GM21381 (cell line): ENCODE measurements around the gene CTNNA3.

Source experiments
- ATAC-seq: cut with Tn5 transposase; IDR thresholded peaks from one replicate; pipeline ENCODE4 v1.9.1; 2021; ENCODE audit warnings: mild to moderate bottlenecking, moderate library complexity; ENCODE audit not compliant: unreplicated experiment

Gene CTNNA3

DNA sequence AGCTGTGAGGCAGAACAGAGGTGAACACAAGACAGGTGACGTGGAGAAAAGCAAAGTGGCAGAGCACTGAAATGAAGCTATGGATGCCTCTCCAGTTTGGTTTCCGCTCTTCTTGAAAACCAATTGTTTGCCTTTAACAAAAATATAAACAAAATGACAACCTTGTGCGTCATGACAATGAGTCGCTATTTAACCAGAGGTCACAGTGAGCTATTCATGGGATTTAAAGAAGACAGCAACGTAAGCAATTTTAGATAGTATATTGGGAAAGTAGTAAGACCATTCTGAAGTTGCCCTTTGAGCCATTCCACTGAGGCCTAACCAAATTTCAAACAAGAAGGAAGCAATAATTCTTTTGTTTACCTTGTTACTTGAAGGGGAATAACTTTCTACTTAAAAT is 785.3 kb downstream of the CTNNA3 start:
- no peak for ATAC-seq

DNA sequence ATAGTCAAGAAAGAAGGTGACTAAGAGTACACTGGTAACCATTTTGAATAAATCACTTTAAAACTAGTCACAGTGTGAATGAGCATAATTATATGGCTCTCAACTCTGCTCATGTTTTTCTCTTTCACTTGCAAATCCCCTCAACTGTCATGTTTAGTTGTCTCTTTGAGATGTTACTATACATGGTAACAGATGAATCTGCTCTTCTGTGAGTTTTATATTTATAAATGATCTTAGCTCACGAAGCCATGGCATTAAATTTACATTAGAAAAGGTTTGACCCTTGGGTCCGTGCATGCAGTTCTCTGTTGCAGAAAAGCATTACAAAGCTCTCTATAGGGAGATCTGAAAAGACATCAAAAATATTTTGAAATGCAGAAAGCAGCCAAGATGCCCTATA is 803.1 kb downstream of the CTNNA3 start:
- no peak for ATAC-seq

DNA sequence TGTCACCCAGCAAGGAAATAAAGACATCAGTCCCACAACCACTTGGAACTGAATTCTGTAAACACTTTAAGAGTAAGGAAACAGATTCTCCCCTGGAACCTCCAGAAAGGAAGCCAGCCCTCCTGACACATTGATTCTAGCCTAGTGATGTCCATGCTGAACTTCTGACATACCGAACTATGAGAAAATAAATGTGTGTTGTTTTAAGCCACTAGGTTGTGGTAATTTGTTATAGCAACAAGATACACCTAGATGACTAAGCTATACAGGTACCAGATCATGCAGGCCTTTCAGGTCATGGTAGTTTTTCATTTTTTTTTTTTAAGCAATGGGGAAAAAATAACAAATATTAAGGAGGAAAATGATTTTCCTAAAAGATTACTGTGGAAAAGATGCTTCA is 807.8 kb downstream of the CTNNA3 start:
- ATAC-seq = no peak

DNA sequence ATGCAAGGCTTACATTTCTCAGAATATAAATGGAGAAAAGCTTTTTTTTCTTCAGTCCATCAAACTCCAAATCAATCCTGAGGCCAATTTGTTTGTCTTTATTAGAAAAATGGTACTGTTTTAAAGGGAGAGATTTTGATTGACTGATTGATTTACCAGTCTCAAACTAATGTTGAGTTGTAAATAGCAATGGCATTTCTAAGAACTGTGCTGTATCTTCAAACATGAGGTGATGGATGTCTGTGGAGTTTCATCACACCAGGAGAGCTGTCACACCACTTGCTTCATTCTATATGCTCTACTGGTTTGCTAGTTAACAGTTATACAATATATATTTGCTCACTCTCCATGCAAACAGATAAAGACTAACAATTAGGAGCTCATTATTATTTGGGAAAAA is 809.1 kb downstream of the CTNNA3 start:
- no peak for ATAC-seq

DNA sequence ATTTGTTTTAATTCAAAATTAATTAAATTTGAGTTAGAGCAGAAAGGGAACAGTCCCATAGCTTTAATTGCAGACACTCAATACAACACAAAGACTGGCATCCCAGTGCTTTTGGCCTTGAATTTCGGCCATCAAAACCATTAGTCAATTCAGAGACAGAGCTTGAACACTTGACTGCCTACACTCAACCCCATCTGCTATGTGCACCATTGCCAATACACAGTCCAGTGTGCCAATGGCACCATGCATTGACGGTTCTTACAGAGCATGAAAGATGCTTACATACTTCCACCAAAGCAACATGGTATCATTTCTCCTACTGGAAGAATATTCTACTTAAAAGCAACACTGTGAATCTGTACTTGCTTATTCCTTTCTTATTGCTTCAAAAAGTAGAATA is 813.7 kb downstream of the CTNNA3 start:
- ATAC-seq = no peak

DNA sequence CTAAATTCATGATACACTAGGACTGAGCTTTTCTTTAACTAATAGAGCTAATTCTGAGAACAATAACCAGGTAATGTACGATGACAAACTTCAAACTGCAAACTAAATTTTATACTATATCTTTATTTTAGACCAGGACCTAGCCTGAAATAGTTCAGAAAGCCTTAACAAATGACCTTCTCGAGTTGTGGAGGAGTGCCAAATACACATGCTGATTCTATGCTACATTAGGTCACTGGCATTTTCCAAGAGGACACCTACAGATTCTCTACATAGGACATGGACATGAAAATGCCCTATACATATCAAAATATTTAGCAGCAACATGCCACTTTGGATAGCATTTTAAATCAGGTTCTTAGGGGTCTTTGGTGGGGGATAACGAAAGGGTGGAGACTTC is 814.2 kb downstream of the CTNNA3 start:
- no peak for ATAC-seq

DNA sequence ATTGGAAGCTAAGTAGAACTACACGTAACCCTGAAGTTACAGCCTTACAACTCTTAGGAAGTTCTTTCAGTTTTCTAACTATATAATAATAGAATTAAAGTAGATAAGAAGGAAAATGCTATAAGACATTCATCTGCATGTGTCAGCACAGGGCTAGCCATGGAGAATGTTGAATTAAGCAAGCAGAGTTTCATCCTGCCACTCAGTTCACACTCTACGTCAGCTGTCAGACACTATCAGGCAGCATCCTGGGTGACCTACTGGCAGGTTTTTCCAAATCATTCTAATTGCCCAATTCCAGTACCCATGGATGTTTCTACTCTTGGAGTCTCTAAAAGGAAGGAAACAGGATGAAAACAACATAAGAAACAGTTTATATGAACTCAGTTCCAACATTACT is 815.2 kb downstream of the CTNNA3 start:
- ATAC-seq = no peak

DNA sequence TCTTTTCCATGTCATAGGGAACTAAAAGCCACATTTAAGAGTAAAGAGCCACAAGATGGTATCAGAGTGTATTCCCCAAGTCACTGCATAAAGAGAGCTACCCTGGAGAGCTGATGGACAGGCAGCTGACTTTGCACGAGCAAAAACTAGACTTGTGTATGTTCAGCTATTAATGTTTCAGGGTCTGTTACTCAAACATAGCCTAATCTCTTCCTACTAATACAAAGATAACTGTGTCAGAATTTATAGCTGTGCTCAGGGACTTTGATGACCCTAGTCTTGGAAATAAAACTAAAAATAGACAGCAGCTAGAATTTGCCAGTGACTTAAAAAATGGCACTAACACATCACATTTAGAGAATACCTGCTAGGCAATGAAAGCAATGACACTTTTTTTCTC is 815.7 kb downstream of the CTNNA3 start:
- no peak for ATAC-seq

DNA sequence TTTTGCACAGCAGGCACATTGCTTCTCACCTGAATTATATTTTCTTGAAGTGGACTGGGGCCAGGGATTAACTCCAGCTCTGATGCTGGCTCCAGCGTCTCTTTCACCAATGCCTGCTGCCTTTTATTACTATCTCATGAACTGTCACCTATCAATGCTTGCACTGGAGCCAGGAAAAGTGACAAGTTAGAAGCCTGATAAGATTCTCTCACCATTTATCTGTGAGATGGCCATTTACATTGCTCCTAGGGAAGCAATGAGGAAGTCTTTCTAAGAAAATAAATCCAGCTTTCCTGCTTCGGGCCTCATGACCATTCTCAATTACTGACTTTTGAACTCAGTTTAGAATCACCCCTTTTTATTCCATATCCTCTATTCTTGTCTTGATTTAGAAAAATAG is 818.6 kb downstream of the CTNNA3 start:
- ATAC-seq = no peak

DNA sequence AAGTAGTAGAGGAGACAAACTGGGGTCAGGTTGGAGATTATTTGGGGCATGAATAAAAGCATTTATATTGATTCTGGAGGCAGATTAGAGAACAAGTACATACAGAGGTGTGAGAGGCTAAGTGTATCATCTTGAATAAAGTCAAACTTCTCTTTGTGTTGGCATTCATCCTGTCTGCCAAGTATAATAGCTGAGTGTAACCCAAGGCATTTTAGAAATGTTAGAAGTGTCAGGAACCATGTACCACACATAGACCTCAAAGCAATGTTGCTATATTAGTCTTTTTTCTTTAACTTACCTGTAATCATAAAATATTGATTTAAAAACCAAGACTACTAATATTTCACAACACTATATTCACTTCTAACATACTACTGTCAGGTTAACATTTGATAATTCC is 826.4 kb downstream of the CTNNA3 start:
- no peak for ATAC-seq

DNA sequence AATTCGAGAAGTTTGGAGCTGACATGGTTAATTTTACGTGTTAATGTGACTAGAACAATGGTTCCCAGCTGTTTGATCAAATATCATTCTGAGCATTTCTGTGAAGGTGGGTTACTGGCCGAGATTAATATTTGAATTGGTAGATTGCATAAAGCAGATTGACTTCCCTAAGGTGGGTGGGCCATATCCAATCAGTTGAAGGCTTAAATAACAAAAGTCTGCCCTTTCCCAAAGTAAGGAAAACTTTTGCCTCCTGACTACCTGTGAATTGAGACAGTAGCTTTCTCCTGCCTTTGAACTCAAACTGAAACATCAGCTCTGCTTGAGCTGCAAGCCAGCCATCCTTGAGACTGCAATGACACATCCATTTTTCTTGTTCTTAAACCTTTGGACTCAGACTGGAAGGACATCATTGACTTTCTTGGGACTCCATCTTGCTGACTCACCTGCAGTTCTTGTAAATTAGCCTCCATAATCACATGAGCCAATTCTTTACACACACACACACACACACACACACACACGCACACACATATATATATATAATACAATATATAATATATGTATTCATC is 833.2 kb downstream of the CTNNA3 start:
- no peak for ATAC-seq

DNA sequence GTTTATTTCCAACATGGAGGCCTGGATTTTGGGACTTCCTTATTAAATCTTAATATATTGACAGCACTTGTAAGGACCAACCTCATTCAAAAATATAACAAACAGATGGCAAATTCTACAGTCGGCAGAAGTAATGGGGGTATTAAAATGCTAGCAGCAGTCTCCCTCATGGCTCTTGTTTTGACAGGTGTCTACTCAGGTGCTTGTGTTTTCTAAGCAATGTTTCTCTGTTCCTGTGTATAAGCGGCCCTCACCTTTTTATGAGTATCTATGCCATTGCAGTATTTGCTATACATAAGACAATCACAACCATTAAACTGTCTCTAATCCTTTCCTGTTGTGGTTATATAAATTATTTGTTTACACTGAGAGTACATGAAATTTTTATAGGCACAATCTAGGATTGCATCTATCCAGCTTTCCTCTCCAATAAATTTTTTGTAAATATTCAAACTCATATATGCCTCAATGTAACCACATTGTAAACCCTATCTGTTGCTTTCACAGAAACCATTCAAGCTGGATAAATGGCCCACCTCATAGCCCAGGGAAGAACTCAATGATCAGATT is 835.5 kb downstream of the CTNNA3 start:
- ATAC-seq = no peak

DNA sequence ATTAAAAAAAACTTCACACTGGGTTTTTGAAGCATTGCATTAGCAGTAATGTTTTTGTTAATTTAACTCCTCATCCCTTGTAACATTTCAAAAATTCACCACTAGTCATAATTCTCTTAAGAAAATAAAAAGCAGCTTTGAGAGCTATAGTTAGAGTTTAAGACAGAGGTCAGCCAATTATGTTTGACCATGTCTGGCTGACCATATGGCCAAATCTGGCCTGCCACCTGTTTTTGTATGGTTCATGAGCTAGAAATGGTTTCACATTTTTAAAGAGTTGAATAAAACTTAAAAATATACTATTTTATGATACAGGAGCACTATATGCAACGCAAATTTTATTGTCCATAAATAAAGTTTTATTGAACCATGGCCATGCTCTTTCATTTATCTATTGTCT is 843.2 kb downstream of the CTNNA3 start:
- ATAC-seq = no peak

DNA sequence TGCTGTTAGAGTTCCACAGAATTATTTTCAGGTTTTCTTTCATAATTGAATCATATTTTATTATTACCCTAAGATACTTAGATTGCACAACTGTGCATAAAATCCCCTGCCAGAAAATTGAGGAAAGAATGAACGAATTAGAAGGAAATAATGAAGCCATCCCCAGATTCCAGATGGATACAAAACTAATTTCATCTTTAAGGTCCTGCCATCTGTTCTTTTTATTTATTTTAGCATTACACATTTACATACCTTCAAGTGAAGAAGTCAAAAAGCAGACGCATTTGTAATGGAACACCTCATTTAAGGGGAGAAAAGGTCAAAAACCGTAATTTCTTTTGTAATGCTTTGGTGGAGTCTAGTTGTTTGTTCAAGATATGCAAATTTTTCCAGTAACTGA is 847.1 kb downstream of the CTNNA3 start:
- ATAC-seq = no peak

DNA sequence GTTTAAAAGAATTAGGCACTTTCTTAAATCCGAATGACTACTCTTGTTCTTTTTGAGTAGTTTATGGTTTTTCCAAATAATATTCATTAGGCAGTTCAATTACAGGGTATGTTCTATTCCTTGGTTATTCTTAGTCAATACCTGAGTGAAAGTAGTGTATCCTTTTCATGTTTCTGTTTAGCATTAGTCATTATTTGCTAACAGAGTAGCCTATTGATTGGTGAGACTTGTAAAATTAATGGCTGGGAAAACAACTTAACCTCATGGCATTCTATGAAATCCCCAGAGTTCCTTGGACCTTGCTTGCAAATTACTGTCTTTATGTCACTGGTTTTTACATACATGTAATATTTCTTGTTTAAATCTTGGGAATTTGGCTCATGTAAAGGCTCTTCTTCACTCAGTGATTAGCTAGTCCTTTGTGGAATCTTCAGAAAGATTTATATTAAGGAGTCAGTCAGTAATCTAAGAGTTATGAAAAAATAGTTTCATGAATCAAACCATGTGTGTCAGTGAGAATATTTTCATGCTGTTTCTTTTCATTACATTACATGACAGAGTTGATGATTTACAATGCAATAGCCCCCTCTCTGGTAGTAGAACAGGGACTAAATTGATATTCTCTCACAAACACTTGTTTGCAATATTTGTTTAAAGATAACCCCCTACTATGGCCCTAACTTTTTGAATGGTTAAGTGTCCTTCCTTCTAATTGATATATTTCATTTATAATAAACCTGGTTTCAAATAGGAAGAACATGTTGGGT is 851.6 kb downstream of the CTNNA3 start:
- ATAC-seq = no peak

DNA sequence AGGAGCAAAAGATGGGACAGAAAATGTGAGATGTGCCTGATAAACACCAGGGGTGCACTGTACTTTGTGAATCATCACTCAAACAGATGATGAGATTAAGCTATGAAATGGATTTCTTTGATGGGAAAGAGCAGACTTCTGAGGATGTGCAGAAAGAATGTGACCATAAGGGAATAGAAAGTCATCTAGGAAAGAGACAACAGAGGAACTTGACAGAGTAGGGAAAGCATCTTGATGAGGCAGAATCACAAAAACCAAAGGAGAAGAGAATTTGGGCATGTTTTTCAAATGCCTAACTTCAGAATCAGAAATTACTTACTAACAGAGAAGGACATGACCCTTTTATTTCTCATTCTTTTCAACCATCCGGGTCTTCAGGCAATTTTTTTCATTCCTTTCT is 852.6 kb downstream of the CTNNA3 start:
- ATAC-seq = no peak

DNA sequence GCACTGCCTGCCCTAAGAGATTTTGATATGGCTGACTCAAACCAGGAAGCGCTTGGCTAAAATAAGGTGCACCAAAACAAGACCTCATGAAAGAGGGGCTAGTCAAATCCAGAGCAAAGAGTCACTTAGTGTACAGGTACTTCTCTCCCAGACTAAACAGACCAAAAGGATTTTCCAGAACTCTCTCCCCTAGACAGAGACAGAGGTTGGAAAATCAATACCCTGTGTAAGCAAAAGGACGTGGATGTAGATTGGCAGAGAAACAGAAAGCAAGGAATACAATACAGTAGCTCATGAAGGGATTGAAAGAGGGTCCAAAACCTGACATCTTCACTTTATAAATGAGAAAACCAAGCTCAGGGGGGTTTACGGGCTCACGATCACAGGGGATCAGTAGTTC is 853.1 kb downstream of the CTNNA3 start:
- no peak for ATAC-seq

DNA sequence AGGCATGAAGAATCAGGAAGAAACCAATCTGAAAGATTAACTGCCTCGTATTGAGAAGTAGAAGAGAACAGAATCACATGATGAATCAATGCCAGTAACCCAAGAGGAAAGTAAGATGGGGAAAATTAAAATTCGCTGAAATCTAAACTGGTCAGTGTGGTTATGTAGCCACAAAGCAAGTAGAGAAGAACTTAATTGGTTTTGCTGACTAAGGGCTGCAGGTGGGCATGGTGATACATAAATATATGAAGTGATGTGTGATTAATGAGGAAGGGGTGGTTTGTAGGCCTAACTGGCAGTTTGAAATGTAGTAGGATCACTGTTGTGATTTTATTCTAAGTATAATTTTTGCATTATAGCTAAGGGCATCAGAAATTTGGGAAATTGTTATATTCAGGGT is 853.6 kb downstream of the CTNNA3 start:
- no peak for ATAC-seq

DNA sequence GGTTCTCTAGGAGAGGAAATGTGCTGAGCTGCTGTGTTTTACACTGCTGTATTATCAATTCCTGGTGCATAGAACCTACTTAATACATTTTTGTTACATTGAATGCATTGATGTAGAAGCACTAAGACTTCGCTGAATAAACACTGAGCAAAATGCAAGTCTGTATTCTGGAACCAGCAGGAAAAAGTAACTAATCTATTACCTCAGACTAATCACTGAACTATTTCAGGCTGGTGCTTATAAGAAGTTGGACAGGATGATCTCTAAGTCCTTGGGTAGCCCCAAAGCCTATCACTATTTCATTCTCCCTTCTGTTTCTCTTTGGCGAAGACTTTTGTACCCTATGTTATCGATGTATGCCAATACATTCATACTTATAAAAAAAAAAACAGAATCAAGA is 857.3 kb downstream of the CTNNA3 start:
- no peak for ATAC-seq

DNA sequence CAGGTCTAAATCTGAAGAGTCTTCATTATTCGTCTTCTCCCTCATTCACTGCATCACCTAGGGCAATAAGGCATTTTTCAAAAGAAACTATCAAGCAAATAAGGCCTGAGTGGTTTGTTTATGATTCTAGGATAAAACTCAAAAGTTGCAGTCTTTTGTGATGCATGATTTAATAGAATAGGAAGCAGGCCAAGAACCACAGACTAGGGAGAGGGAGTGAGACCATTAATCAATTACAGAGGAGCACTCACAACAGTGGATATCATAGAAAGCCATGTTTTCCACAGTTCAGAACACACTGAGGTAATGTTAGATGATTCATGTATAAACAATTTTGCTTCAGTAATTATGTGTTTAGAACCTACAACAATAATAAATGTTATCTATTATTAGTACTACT is 858.0 kb downstream of the CTNNA3 start:
- no peak for ATAC-seq

DNA sequence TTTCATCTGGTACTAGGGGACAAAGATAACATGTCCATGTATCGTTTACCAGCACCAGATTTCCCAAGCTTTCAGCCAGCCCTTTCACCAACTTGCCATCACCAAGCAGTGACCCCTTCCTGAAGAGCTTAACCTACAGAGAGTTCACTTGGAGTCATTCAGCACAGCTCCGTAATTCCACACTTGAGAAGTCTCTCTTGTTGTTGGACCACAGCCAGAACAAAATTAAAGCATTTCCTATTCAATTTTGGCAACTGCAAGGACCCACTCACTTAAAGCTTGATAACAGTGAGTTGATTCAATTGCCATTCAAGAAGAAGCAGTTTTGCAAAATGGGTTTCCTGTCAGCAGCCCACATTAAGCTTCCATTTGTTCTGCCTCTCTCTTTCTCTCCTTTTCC is 858.7 kb downstream of the CTNNA3 start:
- ATAC-seq = no peak

DNA sequence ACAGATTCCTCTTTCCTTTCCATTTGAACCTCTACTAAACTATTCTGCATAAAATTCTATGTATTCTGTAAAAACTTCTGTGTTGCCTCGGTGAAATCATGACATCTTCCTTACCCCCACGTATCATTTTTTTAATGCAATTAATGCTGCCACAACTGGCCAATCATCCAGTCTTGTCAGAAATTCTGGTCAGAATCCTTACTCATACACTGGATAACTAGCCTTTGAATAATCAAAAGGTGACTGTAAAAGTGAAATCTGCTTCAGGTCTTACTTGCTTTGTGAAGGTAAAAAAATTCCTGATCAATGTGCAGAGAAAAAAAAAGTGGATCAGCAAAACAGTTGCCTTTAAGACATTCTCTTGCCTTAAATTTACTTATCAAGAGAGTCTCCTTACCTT is 859.2 kb downstream of the CTNNA3 start:
- ATAC-seq = no peak

DNA sequence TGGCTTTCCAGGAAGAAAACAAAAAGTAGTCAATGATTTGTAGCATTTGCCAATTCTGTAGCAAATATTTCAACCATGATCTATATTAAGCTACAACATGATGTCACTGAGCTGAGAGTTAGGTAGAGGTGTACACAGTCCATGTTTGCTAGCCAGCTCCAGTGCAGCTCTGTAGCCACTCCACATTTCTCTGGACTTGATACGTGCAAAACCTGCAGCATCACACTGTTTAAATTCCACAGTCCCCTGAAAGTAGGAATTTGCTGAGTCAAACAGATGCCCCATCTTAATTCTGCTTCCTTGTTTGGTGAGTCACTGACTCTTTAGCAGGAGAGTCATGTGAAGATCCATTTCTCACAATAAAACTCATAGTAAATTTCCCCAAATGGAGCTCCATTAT is 859.9 kb downstream of the CTNNA3 start:
- no peak for ATAC-seq
